Loucy (cell line): ENCODE results near the gene PFKL.

ENCODE experiments used
- H2AFZ ChIP-seq: fragments of 200-600 bp; sonication (generic); 2 replicates; pipeline ENCODE4 v1.6.0; 2016; ENCODE audit warnings: antibody characterized with exemption, mild to moderate bottlenecking, low read length, moderate library complexity
- H3F3A ChIP-seq: fragments of 200-600 bp; 2 replicates; pipeline ENCODE4 v1.6.0; 2016; ENCODE audit warnings: antibody characterized with exemption, low read depth, mild to moderate bottlenecking
- H3K27me3 ChIP-seq: fragments of 200-600 bp; sonication (generic); 2 replicates; pipeline ENCODE4 v1.6.1; 2014; ENCODE audit warnings: low read length, mild to moderate bottlenecking; ENCODE audit not compliant: insufficient read depth, poor library complexity, severe bottlenecking
- H3K36me3 ChIP-seq: fragments of 200-600 bp; sonication (generic); 2 replicates; pipeline ENCODE4 v1.6.1; 2016; ENCODE audit warnings: low read length; ENCODE audit not compliant: insufficient read depth
- H3K4me1 ChIP-seq: fragments of 200-600 bp; sonication (generic); 2 replicates; pipeline ENCODE4 v1.5.1; 2014; ENCODE audit warnings: low read length, mild to moderate bottlenecking; ENCODE audit not compliant: insufficient read depth, poor library complexity, severe bottlenecking
- H3K4me2 ChIP-seq: fragments of 200-600 bp; sonication (generic); 2 replicates; pipeline ENCODE4 v1.6.0; 2014; ENCODE audit warnings: antibody characterized with exemption, low read length, low read depth, mild to moderate bottlenecking; ENCODE audit not compliant: poor library complexity, severe bottlenecking
- H3K4me3 ChIP-seq: fragments of 200-600 bp; sonication (generic); 2 replicates; pipeline ENCODE4 v1.5.1; 2014; ENCODE audit warnings: low read length, mild to moderate bottlenecking, mixed read lengths; ENCODE audit not compliant: poor library complexity, severe bottlenecking
- H3K79me2 ChIP-seq: fragments of 200-600 bp; sonication (generic); 2 replicates; pipeline ENCODE4 v1.6.1; 2014; ENCODE audit warnings: low read length; ENCODE audit not compliant: insufficient read depth
- H3K9ac ChIP-seq: fragments of 200-600 bp; sonication (generic); 2 replicates; pipeline ENCODE4 v1.6.0; 2014; ENCODE audit warnings: mild to moderate bottlenecking, low read depth, low read length, moderate library complexity; ENCODE audit not compliant: poor library complexity, severe bottlenecking
- H3K9me2 ChIP-seq: fragments of 200-600 bp; sonication (generic); replicated peaks from 2 replicates; pipeline ENCODE4 v1.6.1; 2016; ENCODE audit warnings: low read depth, low read length, mixed read lengths
- H3K9me3 ChIP-seq: fragments of 200-600 bp; sonication (generic); 2 replicates; pipeline ENCODE4 v1.6.1; 2014; ENCODE audit warnings: mild to moderate bottlenecking, antibody characterized with exemption, low read length, low read depth; ENCODE audit not compliant: insufficient read depth
- H4K20me1 ChIP-seq: fragments of 200-600 bp; sonication (generic); 2 replicates; pipeline ENCODE4 v1.6.0; 2014; ENCODE audit warnings: antibody characterized with exemption, low read length, mild to moderate bottlenecking; ENCODE audit not compliant: insufficient read depth, poor library complexity, severe bottlenecking
- EZH2phosphoT487 ChIP-seq: fragments of 200-600 bp; IDR thresholded peaks from 2 replicates; pipeline ENCODE4 v1.6.1; 2018; ENCODE audit warnings: antibody characterized with exemption, mild to moderate bottlenecking, moderate library complexity, borderline replicate concordance
- TF ChIP-seq, protein P1 (sequence below): fragments of 200-600 bp; sonication (generic); conservative IDR thresholded peaks from 2 replicates; pipeline ENCODE4 v1.5.1; 2014; ENCODE audit warnings: mild to moderate bottlenecking, antibody characterized with exemption, low read length

PFKL gene

DNA sequence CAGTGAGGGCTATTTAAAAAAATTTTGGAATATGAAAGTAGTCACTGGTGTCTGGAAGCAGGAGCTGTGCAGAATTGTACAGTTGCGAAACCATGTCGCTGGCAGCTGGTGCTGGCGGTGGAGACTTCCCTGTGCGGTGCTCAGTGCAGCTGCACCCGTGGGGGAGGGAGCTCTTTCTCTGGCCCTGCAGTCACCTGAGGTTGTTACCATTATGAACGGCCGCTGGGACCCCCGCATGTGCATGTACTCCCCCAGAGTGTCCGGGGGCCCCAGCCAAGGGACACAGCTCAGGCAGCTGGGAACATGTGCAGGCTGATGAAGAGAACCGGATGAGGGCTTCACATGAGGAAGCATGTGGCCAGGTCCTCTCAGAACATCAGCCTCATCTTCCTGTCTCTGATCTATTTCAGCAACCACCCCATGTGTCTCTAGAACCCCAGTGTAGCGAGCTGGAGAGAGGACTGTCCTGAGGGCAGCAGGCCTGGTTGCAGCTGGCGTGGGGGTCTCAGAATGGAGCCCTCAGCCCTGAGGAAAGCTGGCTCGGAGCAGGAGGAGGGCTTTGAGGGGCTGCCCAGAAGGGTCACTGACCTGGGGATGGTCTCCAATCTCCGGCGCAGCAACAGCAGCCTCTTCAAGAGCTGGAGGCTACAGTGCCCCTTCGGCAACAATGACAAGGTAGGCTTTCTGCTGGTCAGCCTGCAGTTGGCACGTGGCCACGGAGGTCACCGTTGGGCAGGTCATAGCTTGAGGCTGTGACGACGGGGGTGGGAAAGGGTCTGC, 53.5 kb downstream of the PFKL start, which contains the start of gene TRPM2:
Gene TRPM2 (plus strand): TSS at position 431 of the 780 bp plus-strand sequence. CDS start 80 bp downstream, at position 511.
- H3K9me2 ChIP-seq: no peaks in the 10 kb centered on the region
- H2AFZ ChIP-seq: peak within 1 kb of the TSS; percentile 33; the same call in 1 of the 2 replicates
- H3K4me1 ChIP-seq: no peaks in the 10 kb centered on the region
- no peaks in the 10 kb centered on the region for H3K27me3 ChIP-seq
- H3K9me3 ChIP-seq: no peaks in the 10 kb centered on the region
- no peaks in the 10 kb centered on the region for H3K36me3 ChIP-seq
- H3K4me2 ChIP-seq: no peak within 1 kb of the TSS
- no peaks in the 10 kb centered on the region for H3K79me2 ChIP-seq
- H3F3A ChIP-seq: no peaks in the 10 kb centered on the region
- H4K20me1 ChIP-seq: no peaks in the 10 kb centered on the region
- H3K4me3 ChIP-seq: no peak within 1 kb of the TSS
- TF ChIP-seq EZH2phosphoT487: no peak
- TF ChIP-seq, protein P1, sequence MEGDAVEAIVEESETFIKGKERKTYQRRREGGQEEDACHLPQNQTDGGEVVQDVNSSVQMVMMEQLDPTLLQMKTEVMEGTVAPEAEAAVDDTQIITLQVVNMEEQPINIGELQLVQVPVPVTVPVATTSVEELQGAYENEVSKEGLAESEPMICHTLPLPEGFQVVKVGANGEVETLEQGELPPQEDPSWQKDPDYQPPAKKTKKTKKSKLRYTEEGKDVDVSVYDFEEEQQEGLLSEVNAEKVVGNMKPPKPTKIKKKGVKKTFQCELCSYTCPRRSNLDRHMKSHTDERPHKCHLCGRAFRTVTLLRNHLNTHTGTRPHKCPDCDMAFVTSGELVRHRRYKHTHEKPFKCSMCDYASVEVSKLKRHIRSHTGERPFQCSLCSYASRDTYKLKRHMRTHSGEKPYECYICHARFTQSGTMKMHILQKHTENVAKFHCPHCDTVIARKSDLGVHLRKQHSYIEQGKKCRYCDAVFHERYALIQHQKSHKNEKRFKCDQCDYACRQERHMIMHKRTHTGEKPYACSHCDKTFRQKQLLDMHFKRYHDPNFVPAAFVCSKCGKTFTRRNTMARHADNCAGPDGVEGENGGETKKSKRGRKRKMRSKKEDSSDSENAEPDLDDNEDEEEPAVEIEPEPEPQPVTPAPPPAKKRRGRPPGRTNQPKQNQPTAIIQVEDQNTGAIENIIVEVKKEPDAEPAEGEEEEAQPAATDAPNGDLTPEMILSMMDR: no peak
- H3K9ac ChIP-seq: no peak within 1 kb of the TSS

GRCh38 chr21:44354001-44354405, 54.1 kb downstream of the PFKL start:
- Histone ChIP-seq H3K9ac (no peak overlapping the region), H3K4me2 (no peak overlapping the region), H3K27me3 (no peaks in the 10 kb centered on the region), H3K4me3 (no peak overlapping the region), H3K9me2 (no peaks in the 10 kb centered on the region), H3K9me3 (no peaks in the 10 kb centered on the region), H3K36me3 (no peaks in the 10 kb centered on the region), H4K20me1 (no peaks in the 10 kb centered on the region), H2AFZ (no peak overlapping the region), H3K4me1 (no peaks in the 10 kb centered on the region), H3F3A (no peaks in the 10 kb centered on the region), H3K79me2 (no peaks in the 10 kb centered on the region)
- TF ChIP-seq, protein P1: no peak
- TF ChIP-seq EZH2phosphoT487: no peak

DNA sequence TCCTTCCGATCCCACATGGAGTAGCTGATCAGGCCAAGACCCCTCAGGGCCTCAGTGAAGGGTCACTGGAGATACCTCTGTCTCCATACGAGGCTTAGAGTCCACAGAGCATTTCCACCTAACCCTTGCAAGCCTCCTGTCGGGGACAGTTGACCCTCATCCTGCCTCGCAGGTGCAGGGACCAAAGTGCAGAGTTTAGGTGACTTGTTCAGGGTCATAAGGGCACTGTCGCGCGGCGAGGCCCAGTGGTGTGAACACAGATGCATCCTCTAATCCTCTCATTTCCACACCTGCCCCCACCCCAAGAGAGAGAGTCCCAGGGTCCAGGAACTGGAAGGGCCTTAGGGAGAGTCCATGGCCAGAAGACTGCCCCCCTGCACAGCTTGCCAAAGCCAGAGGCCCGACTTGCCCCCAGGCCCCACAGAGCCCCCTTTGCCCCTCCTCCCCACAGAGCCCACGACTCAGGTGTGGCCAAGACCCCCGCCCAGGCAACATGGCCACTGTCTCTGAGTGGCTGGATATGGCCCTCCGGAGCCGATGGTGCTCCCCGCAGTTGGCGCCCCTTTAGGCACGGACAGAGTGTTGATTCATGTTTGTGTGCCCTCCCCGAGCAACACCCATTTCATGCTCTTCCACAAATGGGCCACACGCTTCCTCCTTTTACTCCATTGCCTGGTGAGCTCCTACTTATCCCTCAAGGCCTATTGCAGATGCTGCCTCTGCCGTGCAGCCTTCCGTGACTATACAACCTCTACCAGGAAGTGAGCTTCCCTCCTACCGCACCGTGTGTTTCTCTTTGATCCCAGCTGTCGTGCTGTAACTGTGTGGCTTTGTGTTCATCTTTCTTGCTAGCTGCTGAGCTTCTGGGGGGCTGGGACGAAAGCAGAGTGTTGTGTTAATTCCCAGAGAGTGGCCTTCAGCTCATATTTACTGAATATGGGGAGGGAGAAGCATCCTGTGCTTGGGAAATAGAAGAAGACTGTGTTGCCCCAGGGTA, 55.2 kb downstream of the PFKL start:
- Histone ChIP-seq H3K4me2 (no peak overlapping the region), H3K9me2 (no peaks in the 10 kb centered on the region), H3K4me1 (no peaks in the 10 kb centered on the region), H3F3A (no peaks in the 10 kb centered on the region), H3K9me3 (no peaks in the 10 kb centered on the region), H3K79me2 (no peaks in the 10 kb centered on the region), H4K20me1 (no peaks in the 10 kb centered on the region), H2AFZ (0 out of 2 replicates have a peak overlapping the region, but pooled peaks have one; percentile 41), H3K36me3 (no peaks in the 10 kb centered on the region), H3K27me3 (no peaks in the 10 kb centered on the region), H3K4me3 (no peak overlapping the region), H3K9ac (no peak overlapping the region)
- TF ChIP-seq, protein P1: no peak
- no peak for TF ChIP-seq EZH2phosphoT487
